Right ventricle myocardium superior (tissue), 1 donor: Measurements from ENCODE around the gene TNFRSF12A. TPM values are rescaled to one million over a fixed set of nuclear protein-coding genes. Genes with fewer than 3 reads are reported as not detected.

Experiments used
- ATAC-seq: fragments of 200-7000 bp; cut with Tn5 transposase; one replicate; pipeline ENCODE4 v1.9.1; 2020; ENCODE audit warnings: mild to moderate bottlenecking; ENCODE audit not compliant: poor library complexity
- DNase-seq: peaks from one replicate; pipeline ENCODE4 v3.0.0-alpha.2; 2020
- intact Hi-C: fragments of 100-400 bp; cut with DNase I; formaldehyde crosslinking; loops from one replicate; pipeline ENCODE4 v1.11.2; 2022
- total RNA-seq: library from RNA; stranded (reverse); fragmentation: NEBNext Ultra II Directional; extraction: Animal tissue kit (Norgen Biotek cat#: 25700); gene quantifications from one replicate; pipeline ENCODE4 v1.2.1, GENCODE V29; 2021
- donor health status: DM: no; HTN: yes; CAD: no; lungs with severe emphysema.

TNFRSF12A gene
- total RNA-seq, 1 donor from 2014 or later, result 29.4 TPM

DNA sequence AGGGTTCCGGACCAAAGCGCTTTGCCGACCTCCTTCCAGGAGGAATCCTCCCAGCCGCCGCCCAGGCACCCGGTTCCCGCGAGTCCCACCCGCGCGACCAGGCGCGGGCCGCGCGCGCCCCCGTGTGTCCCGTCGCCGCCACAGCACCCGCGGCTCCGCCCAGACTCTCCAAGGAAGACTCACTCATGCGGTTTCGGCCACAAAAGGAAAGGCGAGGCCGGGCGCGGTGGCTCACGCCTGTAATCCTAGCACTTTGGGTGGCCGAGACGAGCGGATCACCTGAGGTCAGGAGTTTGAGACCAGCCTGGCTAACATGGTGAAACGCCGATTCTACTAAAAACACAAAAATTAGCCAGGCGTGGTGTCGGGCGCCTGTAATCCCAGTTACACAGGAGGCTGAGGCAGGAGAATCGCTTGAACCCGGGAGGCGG lies 36.4 kb upstream of the TNFRSF12A start:
- intact Hi-C loops, result no loop called here
- ATAC-seq (peak; percentile 55), DNase-seq (peak; percentile 90)

DNA sequence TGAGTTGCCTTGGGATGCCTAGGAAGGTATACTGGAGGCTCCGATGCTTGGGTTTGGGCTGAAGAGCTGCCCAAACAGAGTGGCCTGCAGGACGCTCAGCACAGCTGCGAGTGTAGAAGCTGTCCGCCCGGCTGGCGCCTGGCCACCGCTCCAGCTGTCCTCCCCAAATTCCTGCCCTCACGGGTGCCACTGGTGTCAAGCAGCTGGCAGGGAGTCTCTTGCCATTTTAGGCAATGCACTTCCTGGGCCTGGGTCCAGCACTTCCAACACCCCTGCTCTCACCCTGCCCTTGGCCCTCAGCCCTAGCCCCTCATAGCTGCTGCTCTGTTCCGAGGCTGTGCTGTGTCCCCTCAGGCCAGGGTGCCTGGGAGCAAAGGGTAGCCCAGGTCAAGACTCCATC lies 34.7 kb upstream of the TNFRSF12A start:
- ATAC-seq (peak; percentile 50), DNase-seq (peak; percentile 66)
- intact Hi-C loops, result no loop called here

DNA sequence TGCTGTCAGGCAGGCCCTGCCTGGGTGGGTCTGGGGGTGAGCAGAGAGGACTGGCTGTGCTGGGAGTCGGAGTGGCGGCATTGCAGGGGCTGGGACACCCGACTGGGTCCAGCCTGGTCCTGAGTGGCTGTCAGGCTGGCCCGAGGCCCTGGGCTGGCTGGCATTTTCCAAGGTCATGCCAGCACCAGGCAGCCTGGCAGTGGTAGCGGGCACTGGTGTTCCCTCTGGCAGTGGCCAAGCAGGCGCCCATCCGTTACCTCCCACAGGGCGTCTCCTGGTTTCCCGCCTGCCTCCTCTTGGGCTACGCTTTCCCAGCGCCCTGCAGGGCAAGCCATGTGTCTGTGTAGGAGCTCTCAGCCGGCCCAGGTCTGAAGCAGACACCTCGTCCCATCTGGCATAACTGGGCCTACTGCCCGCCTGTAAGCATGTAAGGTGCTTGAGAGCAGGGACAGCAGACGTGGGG lies 34.2 kb upstream of the TNFRSF12A start:
- ATAC-seq (peak; percentile 78), DNase-seq (peak; percentile 80)
- intact Hi-C loops, result no loop called here

DNA sequence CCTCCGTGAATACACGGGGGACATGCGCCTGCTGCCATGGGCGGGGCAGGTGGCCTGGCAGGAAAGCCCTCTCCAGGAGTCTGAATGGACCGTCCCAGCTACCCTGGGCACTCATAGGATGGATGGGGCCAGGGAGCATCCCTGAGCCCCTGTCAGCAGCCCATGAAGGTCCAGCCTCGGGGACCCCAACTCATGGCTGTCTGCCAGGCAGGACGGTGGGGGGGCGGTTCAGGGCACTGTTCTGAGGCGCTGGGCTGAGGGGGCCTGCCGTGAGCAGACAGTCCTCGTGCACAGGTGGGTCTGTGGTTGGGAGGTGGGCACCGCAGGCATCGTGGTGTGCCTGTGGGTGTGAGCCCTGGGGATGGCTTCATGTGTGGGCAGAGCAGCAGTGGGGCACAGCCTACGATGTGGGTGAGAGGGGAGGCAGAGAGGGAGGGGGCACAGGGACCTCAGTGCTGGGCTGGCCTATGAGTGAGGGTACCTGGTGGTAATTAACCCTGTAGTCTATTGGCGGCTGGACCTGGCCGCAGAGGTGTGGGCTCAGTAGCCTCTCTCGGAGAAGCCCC lies 33.5 kb upstream of the TNFRSF12A start:
- intact Hi-C loops, result no loop called here
- ATAC-seq, result no peak
- no peak for DNase-seq

DNA sequence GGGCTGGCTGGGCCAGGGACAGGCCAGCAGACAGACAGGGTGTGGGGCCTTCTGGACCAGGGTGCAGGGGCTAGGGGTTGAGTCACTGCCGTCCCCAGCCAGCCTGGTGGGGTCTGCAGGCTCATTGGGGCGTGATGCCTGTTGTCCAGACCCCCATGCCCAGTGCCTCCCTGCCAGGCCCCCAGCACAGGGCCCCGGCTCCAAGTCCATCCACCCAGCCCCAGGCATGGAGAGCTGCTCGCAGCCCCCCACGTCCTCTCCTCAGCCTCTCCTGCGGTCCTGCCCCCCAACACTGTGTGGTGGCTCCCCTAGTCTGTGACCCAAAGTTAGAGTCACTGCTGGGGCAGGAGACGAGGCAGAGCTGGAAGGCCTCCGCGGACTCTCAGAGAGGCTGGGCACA lies 32.9 kb upstream of the TNFRSF12A start:
- intact Hi-C loops, result no loop called here
- no peak for DNase-seq
- ATAC-seq, result no peak

DNA sequence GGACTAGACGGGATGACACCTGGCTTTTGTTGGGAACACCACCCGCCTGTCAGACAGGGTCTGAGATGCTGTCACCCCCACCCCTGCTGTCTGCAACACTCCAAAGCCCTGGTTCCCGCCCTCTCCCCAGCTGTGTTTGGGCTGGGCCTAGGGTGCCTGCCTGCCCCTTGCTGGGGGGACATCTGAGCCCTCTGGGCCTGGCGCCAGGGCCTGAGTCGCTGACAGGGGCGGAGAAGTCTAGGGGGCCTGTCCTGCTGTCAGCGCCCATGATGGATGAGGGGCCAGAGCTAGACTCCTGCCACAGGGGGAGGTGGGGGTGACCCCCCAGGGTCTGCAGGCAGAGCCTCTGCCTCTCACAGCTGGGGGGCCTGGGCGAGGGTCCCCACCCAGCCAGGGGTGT lies 32.3 kb upstream of the TNFRSF12A start:
- intact Hi-C loops, result no loop called here
- ATAC-seq (no peak), DNase-seq (no peak)

DNA sequence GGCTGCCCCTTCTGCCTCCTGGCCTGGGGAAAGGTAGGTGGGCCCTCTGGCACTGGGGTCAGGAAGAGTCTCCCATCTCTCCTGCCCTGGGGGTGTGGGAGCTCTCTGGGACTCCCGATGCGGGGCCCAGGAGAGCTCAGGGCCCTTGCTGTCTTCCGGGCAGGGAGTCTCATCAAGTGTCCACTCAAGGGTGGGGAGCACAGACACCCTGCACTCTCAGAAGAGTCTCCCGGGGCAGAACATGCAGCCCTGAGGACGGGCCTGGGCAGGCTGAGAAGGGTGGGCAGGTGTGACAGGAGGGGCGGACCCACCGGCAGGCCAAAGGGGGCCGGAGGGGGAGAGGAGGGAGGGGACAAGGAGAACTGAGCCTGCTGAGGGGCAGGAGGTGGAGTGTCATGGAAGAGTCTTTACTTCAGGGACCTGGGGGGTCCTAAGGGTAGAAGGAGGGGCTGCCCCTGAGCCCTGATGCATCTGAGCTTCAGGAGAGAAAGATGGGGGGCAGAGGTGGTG lies 31.5 kb upstream of the TNFRSF12A start:
- DNase-seq, result no peak
- ATAC-seq, result no peak
- intact Hi-C loops, result no loop called here

DNA sequence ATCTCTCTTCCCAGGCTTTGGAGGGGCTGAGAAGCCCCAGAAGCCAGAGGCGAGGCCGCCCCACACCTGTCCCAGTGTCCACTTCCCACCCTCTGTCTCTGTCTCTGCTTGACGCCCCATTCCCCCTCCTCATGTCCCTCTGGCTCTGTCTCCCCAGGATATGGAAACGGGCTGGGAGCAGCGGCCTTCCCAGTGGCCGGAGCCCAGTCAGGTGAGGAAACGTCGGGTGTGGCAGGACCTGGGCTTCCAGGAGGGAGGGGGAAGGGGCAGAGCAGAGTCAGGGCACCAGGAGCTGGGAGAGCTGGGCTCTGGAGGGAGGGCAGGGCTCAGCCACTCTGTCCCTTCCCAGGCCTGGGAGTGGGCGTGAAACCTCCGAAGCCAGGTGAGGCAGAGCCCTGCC lies 29.3 kb upstream of the TNFRSF12A start:
- DNase-seq (no peak), ATAC-seq (no peak)
- intact Hi-C loops, result no loop called here

DNA sequence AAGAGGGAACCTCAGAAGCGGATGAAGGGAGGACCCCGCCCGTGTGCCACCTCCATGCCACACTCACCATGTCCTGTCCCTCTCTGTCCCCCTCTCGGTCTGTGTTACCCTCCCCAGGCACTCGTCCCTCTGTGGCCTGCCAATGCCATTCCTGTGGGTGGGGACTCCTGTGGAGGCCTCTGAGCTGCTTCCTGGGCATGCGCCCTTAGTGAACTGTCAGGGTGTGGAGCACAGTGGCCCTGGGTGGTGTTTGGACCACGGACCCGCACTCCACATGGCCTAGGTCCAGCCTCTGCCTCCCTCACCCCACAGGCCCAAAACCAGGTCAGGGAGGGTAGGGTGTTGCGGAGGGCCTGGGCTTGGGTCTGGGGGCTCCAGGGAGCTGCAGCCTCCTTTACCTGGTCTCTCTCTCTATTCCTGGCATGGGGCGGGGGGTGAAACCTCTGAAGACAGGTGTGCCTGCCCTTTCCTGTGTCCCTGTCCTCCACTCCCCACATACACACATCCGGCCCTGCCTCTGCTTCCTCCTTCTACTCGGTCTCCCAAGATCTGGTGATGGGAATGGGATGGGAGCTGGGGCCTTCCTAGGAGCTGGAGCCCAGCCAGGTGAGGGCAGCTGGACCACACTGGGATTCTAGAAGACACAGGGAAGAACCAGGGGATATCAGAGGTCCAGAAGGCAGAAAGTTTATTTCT lies 28.5 kb upstream of the TNFRSF12A start:
- intact Hi-C loops, result no loop called here
- ATAC-seq, result no peak
- DNase-seq, result no peak

DNA sequence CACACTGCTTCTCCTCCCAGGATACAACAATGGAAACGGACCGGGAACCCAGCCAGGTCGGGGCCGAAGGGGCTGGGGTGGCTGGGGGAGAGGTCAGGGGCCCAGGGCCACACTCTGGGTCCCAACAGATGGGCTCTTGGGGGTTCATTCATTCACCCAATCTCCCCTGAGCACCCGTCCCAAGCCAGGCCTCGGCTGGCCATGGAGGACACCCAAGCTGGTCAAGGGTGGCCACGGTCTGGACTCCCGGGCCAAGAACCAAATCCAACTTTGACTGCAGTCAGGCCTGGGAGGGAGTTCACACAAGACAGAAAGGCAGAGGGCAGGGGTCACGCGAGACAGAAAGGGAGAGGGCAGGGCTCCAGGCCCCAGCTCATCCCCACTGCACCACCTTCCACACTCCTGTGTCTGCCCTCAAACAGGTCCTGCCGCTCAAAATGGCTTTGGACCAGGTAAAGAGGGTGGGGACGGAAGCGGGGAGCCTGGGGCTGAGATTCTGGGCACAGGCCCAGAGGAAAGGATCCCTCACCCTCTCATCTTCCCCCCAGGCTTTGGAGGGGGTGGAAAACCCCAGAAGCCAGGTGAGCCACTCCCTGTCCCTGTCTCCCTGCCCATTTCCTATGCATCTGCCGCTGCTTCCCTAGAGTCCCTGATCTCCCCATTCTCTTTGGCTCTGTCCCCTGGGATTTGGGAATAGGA lies 27.6 kb upstream of the TNFRSF12A start:
- DNase-seq (no peak), ATAC-seq (no peak)
- intact Hi-C loops, result no loop called here

DNA sequence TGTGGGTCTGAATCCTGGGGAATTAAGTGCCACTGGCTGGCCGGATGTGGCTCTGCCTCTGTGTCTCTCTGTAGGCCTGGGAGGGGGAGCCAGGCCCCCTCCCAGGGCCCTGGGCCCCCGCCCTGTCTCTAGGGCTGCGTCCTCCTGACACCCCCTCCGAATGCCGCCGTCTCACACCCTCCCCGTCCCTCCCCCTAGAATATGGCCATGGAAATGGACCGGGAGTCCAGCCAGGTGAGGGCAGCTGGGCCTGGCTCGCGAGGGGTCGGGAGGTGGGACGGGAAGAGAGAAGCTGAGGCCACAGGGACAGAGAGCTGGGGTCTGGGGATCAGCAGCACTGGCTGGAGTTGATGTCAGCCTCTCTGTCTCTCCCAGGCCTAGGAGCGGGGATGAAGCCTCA lies 23.9 kb upstream of the TNFRSF12A start:
- ATAC-seq, result no peak
- DNase-seq, result no peak
- intact Hi-C loops, result no loop called here

DNA sequence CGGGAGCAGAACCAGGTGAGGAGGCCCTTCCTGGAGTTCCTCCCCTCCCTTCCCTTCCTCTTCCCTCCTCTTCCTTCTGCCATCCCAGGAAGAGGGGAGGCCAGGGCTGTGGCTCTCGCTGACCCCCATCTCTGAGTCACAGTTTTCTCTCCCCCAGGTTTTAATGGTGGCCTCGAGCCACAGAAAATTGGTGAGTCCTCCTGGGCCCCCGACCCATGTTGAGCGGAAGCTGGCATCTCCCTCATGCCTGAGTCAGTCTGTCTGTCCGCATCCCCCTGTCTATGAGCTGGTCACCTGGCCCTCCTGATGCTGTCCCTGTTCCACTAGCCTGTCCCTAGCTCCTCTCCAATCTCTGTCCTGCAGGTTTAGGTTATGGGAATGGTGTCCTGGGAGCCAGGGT lies 20.2 kb upstream of the TNFRSF12A start:
- intact Hi-C loops, result no loop called here
- ATAC-seq (no peak), DNase-seq (no peak)

DNA sequence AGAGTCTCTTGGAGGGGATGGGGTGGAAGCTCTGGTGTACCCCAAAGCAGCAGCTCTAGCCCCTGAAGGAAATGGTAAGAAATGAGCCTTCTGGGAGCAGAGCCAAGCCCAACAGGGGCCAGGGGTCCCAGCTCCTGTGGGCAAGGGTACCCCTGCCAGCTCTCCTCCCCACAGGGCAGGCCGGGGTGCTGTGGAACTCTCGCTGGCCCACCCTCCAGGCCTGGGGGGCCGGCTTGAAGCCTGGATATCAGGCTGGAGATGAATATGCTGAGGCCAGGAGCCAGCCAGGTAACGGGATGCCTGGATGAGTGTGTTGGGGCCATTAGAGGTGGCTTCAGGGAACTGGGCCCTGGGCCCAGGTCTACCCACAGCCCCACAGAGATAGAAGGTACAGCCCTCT lies 19.6 kb upstream of the TNFRSF12A start:
- intact Hi-C loops, result no loop called here
- no peak for ATAC-seq
- DNase-seq, result no peak

DNA sequence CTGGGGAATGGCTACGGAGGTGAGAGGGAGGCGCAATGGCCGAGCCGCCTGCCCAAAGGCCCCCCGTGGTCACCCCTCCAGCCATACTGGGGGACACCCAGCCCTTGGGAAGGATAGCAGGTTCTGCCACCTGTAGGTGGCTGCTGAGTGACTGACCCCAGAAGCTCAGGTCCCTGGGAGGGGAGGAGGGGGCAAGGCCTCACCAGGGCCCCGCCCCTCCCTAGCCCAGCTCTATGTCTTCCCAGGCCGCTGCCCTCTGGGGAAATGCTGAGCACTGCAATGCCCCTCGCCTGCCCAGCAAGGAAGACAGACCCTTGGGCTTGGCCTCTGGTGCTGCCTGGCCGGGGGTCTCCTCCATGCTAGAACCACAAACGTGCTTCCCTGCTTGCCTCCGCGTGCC lies 18.9 kb upstream of the TNFRSF12A start:
- DNase-seq (no peak), ATAC-seq (no peak)
- intact Hi-C loops, result no loop called here

DNA sequence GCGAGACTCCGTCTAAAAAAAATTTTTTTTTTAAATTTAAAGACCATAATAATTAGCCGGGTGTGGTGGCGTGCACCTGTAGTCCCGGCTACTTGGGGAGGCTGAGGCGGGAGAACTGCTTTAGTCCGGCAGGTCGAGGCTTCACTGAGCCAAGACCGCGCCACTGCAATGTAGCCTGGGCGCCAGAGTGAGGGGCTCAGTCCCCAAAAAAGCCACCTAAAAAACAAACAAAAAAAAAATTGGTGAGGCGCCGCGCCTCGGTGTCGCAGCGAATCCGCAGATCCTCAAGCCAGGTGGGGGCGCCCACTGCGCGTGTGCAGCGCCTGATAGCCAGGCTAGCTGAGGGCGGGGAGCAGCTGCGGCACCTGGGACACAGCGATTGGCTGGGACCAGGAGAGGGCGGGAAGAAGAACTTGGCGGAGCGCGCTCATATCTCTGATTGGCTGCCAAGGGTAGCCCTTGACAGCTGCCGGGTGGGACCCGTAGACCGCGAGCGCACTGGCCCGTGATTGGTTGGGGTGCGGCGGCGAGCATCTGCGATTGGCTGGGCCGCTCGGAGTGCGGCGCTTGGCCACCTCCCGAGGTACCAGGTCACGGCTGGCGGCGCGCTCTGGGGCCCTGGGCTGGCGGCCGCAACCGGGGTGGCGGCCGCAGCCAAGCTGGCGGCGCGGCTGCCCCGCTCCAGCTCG lies 16.4 kb upstream of the TNFRSF12A start:
- ATAC-seq (peak; percentile 98), DNase-seq (peak; percentile 98)
- intact Hi-C loops, result no loop called here

DNA sequence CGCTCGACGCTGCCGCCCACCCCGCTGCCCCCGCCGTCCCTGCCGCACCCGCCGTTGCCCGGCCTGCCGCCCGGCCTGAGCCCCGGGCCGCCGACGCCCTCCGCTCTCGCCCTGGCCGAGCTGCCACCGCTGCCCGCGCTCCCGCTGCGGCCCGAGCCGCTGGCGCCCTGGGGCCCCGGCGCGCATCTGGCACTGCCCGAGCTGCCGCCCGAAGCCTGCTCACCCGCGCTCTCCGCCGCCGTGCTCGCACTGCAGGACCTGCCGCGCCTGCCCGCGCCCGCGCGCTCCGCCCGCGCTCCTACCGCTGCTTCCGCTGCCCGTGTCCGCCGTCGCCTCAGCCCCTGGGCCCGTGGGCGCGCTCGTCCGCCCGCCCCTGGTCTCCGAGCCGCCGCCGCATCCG lies 15.8 kb upstream of the TNFRSF12A start:
- DNase-seq (no peak), ATAC-seq (no peak)
- intact Hi-C loops, result no loop called here

DNA sequence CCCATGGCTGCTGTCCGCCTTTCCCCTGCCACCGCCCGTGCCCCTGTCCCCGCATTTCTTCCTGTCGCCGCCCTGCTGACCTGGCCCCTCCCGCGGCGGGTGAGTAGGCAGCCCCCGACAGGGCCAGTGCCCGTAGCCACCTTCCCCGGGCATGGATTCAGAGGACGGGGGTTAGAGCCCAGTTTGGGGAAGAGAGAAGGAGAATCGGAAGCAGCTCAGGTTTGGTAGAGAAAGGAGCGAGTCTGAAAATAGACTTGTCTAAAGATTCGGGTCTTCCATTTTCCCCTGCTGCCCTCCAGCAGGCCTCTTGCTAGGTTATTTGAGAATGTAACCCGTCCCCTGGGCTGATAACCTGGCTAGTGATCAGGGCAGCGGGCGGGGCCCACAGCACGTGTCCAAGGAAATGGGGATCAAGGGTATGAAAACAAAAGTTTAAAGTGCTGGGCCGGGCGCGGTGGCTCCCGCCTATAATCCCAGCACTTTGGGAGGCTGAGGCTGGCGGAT lies 15.3 kb upstream of the TNFRSF12A start:
- no peak for DNase-seq
- intact Hi-C loops, result no loop called here
- no peak for ATAC-seq

DNA sequence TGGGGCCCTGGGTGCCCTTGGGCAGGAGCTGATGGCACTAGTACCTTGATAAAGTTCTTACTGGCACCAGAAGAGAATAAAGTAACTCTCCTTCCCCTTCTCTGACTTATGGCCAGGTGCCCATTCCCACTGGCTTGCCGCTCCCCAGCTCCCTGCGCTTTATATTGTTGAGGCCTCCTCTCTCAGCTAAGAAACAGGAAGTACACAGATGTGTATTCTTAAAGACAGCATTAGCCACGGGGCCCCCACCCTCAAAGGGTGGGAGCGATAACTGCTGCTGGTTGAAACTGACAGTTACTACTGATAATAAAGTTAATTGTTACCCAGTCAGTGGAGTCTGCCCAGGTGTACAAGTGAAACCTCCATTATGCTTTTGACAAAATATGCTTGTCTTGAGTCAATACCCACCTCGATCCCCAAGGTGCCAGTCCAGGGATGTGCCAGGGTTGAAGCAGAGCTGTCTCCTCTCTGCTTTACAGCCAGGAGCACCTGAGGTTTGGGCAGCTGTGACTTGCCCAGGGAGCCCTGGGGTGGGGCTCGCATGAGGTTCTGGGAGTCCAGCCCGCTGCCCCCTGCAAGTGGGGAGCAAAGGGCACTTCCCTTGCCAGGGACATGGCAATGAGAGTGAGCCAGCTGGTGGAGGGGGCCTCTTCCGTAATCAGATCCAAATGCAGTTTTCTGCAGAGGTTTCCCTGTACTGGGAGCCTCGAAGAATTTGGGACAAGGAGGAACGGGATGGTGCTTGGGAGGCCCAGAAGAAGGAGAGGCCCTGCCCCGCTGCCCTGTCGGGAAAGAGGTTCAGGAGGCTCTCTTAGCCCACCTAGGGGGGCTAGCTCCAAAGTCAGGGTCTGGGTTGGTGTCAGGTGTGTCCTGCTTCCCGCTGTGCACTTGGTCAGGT lies 12.9 kb upstream of the TNFRSF12A start:
- DNase-seq (no peak), ATAC-seq (no peak)
- intact Hi-C loops, result no loop called here
